Measurements from ENCODE around the gene ZP1.
"Not testable (repeated sequence)": the region's sequence is repeated elsewhere in the genome, so short reads cannot be mapped to it uniquely, and the experiment has no call there.

Gene ZP1

GRCh38 chr11:60866911-60867870, at the start of gene ZP1:
TSS of gene ZP1 (plus strand) at chr11:60867542. CDS start at chr11:60867562, 20 bp downstream.
- no peak for DNase-seq

- DNase-seq, result no peak
These were observed 49.3 kb upstream of the ZP1 start for GRCh38 chr11:60818057-60818456.

DNA sequence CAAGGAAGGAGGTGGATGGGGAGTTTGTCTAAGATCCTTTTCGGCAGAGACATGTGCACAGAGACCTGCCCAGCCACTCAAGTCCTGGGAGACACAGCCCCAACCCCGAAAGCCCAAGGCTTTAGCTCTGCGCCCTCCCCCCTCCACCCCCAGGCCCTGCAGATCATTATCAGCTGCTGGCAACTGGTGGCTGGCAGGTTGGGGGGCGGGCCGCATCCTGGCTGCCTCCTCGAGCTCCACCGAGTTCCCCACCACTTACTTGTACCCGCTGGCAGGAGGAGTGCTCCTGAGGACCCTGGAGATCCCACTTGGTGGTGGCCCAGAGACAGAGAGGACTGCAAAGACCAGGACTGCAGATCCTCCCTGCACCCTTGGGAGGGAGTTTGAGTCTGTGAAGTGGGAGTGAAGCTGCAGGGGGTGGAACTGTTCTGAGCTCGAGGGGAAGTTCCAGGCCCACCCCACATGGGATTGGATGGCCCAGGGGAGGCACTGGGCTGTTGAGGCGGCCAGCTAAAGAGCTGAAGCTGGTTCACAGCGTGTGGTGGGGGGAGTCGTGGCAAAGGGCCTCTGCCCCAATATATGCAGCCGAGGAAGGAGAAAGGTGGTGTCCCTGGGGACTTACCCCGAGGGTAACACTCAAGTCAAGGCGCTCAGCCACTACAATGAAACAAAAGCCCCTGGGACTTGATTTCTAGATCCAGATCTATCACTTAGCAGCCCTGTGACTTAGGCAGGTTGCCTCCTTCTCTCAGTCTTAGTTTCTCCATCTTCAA, 45.3 kb upstream of the ZP1 start:
- no peak for DNase-seq

- DNase-seq, result not testable (repeated sequence)
These were observed 43.5 kb upstream of the ZP1 start for GRCh38 chr11:60823745-60824306.

DNA sequence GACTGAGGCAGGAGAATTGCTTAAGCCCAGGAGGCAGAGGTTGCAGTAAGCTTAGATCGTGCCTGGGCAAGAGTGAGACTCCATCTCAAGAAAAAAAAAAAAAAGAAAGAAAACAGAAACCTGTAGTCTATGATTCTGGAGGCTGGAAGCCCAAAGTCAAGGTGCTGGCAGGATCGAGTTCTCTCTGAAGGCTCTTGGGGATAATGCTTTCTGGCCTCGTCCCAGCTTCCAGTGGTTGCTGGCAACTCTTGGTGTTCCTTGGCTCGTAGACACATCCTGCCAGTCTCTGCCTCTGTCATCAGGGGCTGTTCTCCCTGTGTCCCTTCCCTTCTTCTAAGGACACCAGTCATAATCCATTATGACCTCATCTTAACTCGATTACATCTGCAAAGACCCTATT, 42.2 kb upstream of the ZP1 start:
- DNase-seq, result no peak

GRCh38 chr11:60825790-60826189, 41.6 kb upstream of the ZP1 start:
- no peak for DNase-seq

GRCh38 chr11:60830478-60831142, 36.7 kb upstream of the ZP1 start:
- DNase-seq, result no peak

- DNase-seq, result peak; percentile 78 to 79
These were observed 36.2 kb upstream of the ZP1 start for GRCh38 chr11:60831143-60831500.

DNA sequence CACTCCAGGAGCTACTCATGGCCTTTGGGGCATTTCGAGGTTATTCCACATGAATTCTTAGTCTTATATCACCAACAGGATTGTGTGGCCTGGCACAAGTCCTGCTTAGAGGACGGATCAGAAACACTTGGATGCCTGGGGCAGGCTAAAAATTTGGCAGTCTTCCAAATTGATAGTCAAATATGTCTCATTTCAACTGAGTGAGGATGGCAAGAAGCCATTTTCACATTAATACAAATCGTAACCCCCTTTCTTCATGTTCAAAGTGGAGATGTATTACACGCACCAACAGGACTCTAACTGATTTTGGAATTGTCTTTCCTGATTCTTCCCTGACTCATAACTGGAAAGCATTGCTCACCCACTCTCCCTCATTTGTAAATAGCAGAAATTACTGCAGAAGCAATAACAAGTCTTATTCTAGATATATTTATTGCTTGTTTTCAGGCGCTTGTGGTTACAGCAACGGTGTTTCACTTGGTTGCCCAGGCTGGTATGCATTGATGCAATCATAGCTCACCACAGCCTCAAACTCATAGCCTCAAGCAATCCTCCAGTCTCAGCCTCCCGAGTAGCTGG, 35.8 kb upstream of the ZP1 start:
- no peak for DNase-seq

DNA sequence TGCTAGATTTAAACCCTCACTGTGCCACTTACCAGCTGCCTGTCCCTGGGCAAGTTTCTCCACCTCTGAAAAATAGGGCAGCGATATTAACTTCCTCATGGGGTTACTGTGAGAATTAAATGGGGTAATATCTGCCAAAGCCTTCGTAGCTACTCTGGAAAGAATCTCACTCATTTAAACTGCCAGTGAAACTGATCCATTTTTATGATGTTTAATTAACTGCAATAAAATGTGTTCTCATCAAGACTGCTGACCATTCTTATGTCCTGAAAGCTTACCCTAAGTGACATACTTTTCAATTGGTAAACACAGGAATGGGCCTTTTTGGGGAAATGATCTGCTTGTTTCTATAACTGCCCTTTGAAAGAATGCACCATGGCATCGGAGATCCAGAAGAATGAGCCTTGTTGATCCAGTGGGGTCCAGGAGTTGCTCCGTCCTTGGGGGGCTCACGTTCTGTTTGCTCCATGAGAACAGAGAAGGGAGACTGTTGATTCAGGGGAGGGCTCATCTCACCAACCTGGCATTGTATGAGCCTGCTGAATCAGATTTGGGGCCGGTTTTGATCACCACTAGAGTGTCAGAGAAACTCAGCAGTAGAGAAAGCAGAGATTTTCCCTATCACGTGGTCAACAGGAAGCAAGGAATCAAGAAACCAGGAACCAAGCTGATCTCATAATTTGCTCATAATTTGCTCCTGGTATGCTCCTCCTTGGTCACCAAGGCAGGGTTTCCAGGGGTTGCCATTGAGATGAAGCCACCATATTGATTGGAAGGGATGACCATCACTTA, 32.4 kb upstream of the ZP1 start:
- DNase-seq, result no peak

- DNase-seq, result no peak
These were observed 31.9 kb upstream of the ZP1 start for GRCh38 chr11:60835534-60835846.

DNA sequence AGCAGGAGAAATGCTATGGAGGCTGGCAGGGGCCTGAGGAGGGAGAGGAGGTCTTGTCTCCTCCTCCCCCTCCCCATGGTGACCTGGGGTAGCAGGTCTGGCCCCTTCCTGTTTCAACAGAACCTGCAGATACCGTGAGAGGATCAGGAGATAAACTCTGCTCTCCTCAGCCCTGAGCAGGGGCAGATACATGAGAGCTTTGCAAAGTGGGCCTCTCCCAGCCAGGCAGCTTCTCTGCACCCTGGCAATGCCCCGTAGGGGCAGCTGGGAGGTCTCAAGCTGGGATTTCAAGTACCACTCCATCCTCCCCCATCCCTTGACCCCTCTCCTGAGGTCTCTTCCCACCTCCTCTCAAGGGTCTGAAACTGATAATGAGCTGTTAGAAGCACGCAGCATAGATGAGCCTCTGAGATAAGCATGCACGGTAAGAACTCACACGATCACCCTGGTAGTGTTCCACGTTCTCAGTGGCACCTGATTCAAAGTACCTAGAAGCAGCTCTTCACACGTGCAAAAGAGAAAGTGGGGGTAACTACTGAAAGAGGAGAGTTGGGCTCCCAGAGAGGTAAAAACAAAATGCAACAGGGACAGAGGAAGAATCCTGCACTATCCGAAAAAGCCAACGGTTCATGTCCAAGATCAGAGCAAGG, 30.4 kb upstream of the ZP1 start:
- no peak for DNase-seq

GRCh38 chr11:60838132-60838531, 29.2 kb upstream of the ZP1 start:
- DNase-seq, result no peak

- DNase-seq, result no peak
These were observed 26.6 kb upstream of the ZP1 start for GRCh38 chr11:60840470-60841430.

- peak; percentile 98 to 99 for DNase-seq
These were observed 25.3 kb upstream of the ZP1 start, which contains the start of gene CCDC86 for GRCh38 chr11:60841797-60842667. TSS of gene CCDC86 (plus strand) at chr11:60842113. CDS start at chr11:60842125, 12 bp downstream.

- no peak for DNase-seq
These were observed 24.4 kb upstream of the ZP1 start for GRCh38 chr11:60842668-60843600.

DNA sequence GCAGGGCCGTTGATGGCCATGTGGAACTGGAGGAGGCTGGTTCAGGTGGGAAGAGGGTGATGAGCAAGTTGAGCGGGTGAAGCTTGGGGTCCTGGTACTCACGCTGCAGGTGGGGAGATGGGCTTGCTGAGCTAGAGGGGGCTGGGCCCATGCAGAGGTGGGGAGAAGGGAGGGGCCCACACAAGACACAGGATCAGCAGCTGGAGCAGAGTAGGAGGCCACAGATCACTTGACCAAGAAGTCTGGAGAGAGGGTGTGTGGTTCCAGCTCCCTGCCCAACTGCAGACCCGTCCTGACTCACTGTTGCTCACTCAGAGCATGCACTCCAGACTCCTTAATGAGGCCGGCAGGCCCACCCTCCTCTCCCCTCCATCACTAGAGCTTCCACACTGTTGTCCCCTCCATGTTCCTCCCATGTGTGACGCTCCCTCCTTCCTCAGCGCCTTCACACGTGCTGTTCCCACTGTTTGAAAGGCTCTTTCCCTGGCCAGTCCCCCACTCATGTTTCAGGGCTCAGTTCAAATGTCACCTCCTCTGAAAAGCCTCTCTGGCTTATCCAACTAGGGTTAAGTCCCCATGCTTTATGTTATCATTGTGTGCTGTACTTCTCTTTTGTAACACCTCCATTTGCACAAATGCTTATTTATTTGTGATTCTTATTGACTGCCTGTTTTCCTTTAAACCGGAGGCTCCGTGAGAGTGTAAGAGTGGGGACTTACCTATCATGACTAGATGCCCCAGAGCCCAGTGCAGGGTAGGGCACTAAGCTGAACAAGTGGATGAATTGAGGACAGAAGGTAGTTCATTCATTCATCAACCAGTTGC, 23.1 kb upstream of the ZP1 start:
- DNase-seq, result no peak

Measured in activated CD4-positive, alpha-beta T cell treated with anti-CD3 and anti-CD28 coated beads, Interleukin-2, amount 50 U/mL, for 4 hours (primary cell).